Measurements from ENCODE around the gene LEMD3. TPM values are rescaled to one million over a fixed set of nuclear protein-coding genes. Genes with fewer than 3 reads are reported as not detected.

LEMD3 gene
- total and polyA plus RNA-seq, 12 donors = 7.1 to 52.1 (median 22.3) TPM

DNA sequence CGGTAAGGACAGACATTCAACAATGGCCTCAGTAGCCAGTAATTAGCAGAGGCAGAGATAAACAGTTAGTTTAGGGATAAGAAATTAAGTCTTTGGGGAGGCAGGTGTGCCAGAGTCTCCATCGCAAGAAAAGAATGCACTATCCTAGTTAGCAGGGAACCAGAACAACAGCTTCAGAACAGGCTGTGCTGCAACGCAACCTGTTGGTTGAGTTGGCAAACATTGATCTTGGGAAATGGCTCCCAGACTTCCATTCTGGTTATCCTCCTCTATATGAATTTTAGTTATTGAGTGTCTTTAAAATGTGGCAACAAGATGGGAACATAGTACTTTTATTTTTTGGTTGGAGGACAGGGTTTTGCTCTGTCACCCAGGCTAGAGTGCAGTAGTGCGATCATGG is 12.3 kb upstream of the LEMD3 start:
- Histone ChIP-seq H3K4me1 (replicated peaks in 1 of 2) (no peaks in the 10 kb centered on the region), H3K27ac (no peak overlapping the region), H3K27me3 (peaks cover 6% of the 10 kb centered on the region), H3K4me3 (no peak overlapping the region), H3K9me3 (replicated peaks in 1 of 3) (no peaks in the 10 kb centered on the region), H3K36me3 (replicated peaks in 1 of 2) (no peaks in the 10 kb centered on the region)
- DNase-seq = no peak
- intact Hi-C loops (cut with DNase I) = no loop called here
- WGBS, 4 donors = 89 to 92% (median 91%) methylated on average over 4 of the region's 4 CpGs
- TF ChIP-seq, protein P1, sequence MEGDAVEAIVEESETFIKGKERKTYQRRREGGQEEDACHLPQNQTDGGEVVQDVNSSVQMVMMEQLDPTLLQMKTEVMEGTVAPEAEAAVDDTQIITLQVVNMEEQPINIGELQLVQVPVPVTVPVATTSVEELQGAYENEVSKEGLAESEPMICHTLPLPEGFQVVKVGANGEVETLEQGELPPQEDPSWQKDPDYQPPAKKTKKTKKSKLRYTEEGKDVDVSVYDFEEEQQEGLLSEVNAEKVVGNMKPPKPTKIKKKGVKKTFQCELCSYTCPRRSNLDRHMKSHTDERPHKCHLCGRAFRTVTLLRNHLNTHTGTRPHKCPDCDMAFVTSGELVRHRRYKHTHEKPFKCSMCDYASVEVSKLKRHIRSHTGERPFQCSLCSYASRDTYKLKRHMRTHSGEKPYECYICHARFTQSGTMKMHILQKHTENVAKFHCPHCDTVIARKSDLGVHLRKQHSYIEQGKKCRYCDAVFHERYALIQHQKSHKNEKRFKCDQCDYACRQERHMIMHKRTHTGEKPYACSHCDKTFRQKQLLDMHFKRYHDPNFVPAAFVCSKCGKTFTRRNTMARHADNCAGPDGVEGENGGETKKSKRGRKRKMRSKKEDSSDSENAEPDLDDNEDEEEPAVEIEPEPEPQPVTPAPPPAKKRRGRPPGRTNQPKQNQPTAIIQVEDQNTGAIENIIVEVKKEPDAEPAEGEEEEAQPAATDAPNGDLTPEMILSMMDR (IDR thresholded peaks at IDR 0.05) = no peak
- TF ChIP-seq POLR2A (IDR thresholded peaks at IDR 0.05) = no peak

DNA sequence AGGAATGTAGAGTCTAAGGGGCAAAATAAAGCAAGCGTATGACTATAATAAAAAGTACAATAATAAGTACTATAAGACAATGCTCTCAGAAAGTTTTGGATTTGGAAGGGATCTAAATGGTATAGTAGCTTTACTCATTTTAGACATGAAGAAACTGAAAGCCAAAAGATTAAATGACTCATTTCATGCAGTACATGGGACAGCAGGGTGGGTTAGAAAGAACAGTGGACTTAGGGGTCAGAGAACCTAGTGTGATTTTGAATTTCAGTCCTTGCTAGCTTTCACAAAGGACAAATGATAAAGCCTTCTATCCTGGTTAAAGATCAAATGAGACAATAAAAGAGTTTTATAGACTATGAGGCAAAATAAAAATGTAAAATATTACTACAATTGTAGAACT is 6.8 kb upstream of the LEMD3 start:
- intact Hi-C loops (cut with DNase I) = no loop called here

DNA sequence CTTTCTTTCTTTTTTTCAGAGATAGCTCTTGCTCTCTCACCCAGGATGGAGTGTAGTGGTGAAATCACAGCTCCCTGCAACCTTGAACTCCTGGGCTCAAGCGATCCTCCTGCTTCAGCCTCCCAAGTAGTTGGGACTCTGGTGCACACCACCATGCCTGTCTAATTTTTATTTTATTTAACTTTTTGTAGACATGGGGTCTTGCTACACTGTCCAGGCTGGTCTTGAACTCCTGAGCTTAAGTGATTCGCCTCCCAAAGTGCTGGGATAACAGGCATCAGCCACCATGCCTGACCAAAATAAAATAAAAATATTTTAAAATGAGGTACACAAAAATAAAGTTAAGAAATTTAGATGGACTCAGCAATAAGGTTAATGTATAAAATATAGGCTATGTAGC is 5.1 kb upstream of the LEMD3 start:
- Histone ChIP-seq H3K27me3 (peaks cover 9% of the 10 kb centered on the region), H3K4me1 (replicated peaks in 1 of 2) (peaks cover 0 to 6% of the 10 kb centered on the region in 2 donors), H3K27ac (no peak overlapping the region), H3K9me3 (replicated peaks in 1 of 3) (no peaks in the 10 kb centered on the region), H3K36me3 (replicated peaks in 1 of 2) (no peaks in the 10 kb centered on the region), H3K4me3 (no peak overlapping the region)
- no peak for DNase-seq
- TF ChIP-seq POLR2A (IDR thresholded peaks at IDR 0.05) = no peak
- TF ChIP-seq, protein P1 (IDR thresholded peaks at IDR 0.05) = no peak
- intact Hi-C loops (cut with DNase I) = no loop called here
- 87 to 98% (median 94%) methylated on average over 2 of the region's 2 CpGs for WGBS, 4 donors

More for the DNA sequence above, 6.8 kb upstream of the LEMD3 start:
- no peak for DNase-seq
- Histone ChIP-seq H3K27ac (no peak overlapping the region), H3K4me1 (replicated peaks in 1 of 2) (no peaks in the 10 kb centered on the region), H3K27me3 (peaks cover 9% of the 10 kb centered on the region), H3K36me3 (replicated peaks in 1 of 2) (no peaks in the 10 kb centered on the region), H3K4me3 (no peak overlapping the region), H3K9me3 (replicated peaks in 1 of 3) (no peaks in the 10 kb centered on the region)
- 94 to 100% (median 96%) methylated on average over 1 of the region's 1 CpG for WGBS, 4 donors
- TF ChIP-seq, protein P1 (IDR thresholded peaks at IDR 0.05) = no peak
- TF ChIP-seq POLR2A (IDR thresholded peaks at IDR 0.05) = no peak

DNA sequence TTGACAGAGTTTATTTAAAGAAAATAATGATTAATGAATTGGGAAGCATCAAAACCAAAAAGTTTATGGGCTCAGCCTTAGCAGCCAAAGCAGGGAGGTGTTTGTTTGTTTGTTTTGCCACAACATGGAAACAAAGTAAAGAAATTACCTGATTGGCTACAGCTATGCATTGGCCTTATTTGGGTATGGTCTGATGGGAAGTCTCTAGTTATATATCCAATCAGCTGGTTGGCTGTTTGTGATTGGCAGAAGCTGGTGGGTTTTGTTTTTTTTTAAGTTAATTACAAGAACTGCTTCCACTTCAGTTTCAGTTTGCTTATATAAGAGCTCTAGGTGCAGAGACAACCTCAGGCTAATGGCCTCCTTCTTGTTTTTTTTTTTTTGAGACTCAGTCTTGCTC is 4.6 kb upstream of the LEMD3 start:
- Histone ChIP-seq H3K36me3 (replicated peaks in 1 of 2) (no peaks in the 10 kb centered on the region), H3K4me3 (no peak overlapping the region), H3K27me3 (peaks cover 9% of the 10 kb centered on the region), H3K4me1 (replicated peaks in 1 of 2) (peaks cover 0 to 6% of the 10 kb centered on the region in 2 donors), H3K27ac (no peak overlapping the region), H3K9me3 (replicated peaks in 1 of 3) (no peaks in the 10 kb centered on the region)
- no peak for DNase-seq
- intact Hi-C loops (cut with DNase I) = no loop called here
- no peak for TF ChIP-seq POLR2A (IDR thresholded peaks at IDR 0.05)
- TF ChIP-seq, protein P1 (IDR thresholded peaks at IDR 0.05) = no peak
